Type B pancreatic cell (in vitro differentiated cells): Measurements from ENCODE around the gene TMEM51. TPM values are rescaled to one million over a fixed set of nuclear protein-coding genes. Genes with fewer than 3 reads are reported as not detected.

Source experiments
- DNase-seq: peaks from one replicate; pipeline ENCODE4 v3.0.0; 2021; ENCODE audit warnings: mixed read lengths; ENCODE audit not compliant: unreplicated experiment; ENCODE audit errors: extremely low spot score
- H3K27ac Mint-ChIP-seq: 2 replicates; pipeline ENCODE4 v1.8.0; 2021; ENCODE audit warnings: mild to moderate bottlenecking, mixed read lengths
- H3K27me3 Mint-ChIP-seq: 2 replicates; pipeline ENCODE4 v1.8.0; 2021; ENCODE audit warnings: mixed read lengths
- H3K36me3 Mint-ChIP-seq: 2 replicates; pipeline ENCODE4 v1.8.0; 2021; ENCODE audit warnings: mixed read lengths
- H3K4me1 Mint-ChIP-seq: one replicate; pipeline ENCODE4 v1.8.0; 2021; ENCODE audit warnings: mixed read lengths; ENCODE audit not compliant: unreplicated experiment
- H3K4me3 Mint-ChIP-seq: 2 replicates; pipeline ENCODE4 v1.8.0; 2021; ENCODE audit warnings: mild to moderate bottlenecking, mixed read lengths
- H3K9me3 Mint-ChIP-seq: 2 replicates; pipeline ENCODE4 v1.8.0; 2021; ENCODE audit warnings: mixed read lengths
- total RNA-seq: library from RNA; stranded (reverse); gene quantifications from 2 replicates; pipeline ENCODE4 v1.2.1, GENCODE V29; 2021; ENCODE audit warnings: low replicate concordance
- TF ChIP-seq, protein P1 (sequence below): fragments of 200-600 bp; sonication (generic); conservative IDR thresholded peaks from 2 replicates; pipeline ENCODE4 v1.5.0; 2021; ENCODE audit warnings: antibody characterized with exemption, mild to moderate bottlenecking

TMEM51 gene
- total RNA-seq, 1 donor from 2014 or later, result 12.5 TPM

DNA sequence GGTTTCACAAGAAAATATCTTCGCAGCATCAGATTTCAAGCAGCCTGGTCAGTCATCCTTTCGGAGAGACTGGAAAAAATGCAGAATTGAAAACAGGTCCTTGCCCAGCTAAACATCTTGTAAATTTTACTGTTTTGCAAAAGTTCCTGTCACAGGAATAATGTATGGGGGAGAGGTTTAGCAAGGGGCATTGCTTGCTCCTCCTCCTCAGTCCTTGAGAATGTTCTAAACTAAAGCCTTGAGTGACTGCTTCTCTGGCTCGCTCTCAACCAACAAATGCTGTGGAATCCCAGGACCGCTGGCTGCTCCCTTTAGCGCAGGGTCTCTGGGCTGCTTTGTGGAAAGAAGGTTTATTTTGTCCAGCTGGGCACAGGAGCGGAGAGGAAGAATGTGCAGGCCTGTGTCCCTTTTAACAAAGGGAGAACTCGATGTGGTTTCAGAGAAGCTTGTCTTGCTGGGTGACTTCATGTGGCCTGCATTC, 59.8 kb downstream of the TMEM51 start:
- peaks cover 4% of the 10 kb centered on the region for H3K9me3 Mint-ChIP-seq
- H3K36me3 Mint-ChIP-seq, result peaks cover 17% of the 10 kb centered on the region
- H3K27me3 Mint-ChIP-seq, result no peaks in the 10 kb centered on the region
- peak overlapping the region; percentile 61 for H3K4me3 Mint-ChIP-seq
- H3K4me1 Mint-ChIP-seq, result peaks cover 33% of the 10 kb centered on the region
- H3K27ac Mint-ChIP-seq, result peak overlapping the region; percentile 44
- no peak for DNase-seq
- TF ChIP-seq, protein P1, sequence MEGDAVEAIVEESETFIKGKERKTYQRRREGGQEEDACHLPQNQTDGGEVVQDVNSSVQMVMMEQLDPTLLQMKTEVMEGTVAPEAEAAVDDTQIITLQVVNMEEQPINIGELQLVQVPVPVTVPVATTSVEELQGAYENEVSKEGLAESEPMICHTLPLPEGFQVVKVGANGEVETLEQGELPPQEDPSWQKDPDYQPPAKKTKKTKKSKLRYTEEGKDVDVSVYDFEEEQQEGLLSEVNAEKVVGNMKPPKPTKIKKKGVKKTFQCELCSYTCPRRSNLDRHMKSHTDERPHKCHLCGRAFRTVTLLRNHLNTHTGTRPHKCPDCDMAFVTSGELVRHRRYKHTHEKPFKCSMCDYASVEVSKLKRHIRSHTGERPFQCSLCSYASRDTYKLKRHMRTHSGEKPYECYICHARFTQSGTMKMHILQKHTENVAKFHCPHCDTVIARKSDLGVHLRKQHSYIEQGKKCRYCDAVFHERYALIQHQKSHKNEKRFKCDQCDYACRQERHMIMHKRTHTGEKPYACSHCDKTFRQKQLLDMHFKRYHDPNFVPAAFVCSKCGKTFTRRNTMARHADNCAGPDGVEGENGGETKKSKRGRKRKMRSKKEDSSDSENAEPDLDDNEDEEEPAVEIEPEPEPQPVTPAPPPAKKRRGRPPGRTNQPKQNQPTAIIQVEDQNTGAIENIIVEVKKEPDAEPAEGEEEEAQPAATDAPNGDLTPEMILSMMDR, result no peak

DNA sequence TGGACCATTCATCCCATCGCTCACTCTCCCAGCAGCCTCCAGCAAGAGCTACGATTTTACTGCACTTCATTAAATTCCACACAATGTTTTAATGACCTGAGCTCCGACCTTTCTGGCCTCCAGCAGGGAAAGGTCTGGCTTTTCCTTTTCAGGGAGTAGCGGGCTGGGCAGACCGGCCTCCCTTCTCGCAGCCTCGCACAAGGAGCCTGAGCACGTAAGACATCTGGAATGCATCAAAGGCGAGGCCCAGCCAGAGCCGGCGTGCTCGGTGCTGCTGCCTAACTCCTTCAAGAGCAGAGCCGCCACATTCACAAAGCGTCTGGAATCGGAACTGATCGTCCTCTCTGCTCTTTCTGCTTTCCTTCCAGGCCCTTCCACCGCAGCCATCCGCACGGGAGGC, 61.0 kb downstream of the TMEM51 start:
- Mint-ChIP-seq H3K4me1 (peaks cover 33% of the 10 kb centered on the region), H3K27ac (peak overlapping the region; percentile 90), H3K4me3 (peak overlapping the region; percentile 73), H3K9me3 (peaks cover 4% of the 10 kb centered on the region), H3K27me3 (no peaks in the 10 kb centered on the region), H3K36me3 (peaks cover 24% of the 10 kb centered on the region)
- TF ChIP-seq, protein P1, result no peak
- peak; percentile 80 for DNase-seq

GRCh38 chr1:15215116-15215515, 61.6 kb downstream of the TMEM51 start:
- Mint-ChIP-seq H3K4me3 (peak overlapping the region; percentile 73), H3K9me3 (peaks cover 4% of the 10 kb centered on the region), H3K27ac (peak overlapping the region; percentile 90), H3K27me3 (no peaks in the 10 kb centered on the region), H3K36me3 (peaks cover 26% of the 10 kb centered on the region), H3K4me1 (peaks cover 33% of the 10 kb centered on the region)
- no peak for DNase-seq
- TF ChIP-seq, protein P1, result no peak

DNA sequence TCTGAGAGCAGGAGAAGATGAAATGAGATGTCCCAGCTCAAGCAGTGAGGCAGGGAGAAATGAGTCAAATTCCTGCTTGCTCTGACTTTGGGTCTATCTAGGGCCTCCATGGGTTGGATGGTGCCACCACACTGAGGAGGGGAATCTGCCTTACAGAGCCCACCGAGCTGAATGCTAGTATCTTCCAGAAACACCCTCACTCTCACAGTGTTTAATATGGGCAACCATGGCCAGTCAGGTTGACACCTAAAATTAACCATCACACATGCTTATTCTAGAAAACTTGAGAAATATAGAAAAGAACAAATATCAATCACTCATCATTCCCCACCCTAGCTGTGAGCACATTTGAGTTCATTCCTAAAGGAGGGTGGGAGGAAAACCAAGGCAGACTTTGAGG, 64.1 kb downstream of the TMEM51 start:
- DNase-seq, result no peak
- TF ChIP-seq, protein P1, result no peak
- Mint-ChIP-seq H3K4me3 (no peak overlapping the region), H3K4me1 (peaks cover 31% of the 10 kb centered on the region), H3K27ac (no peak overlapping the region), H3K9me3 (peaks cover 4% of the 10 kb centered on the region), H3K36me3 (peaks cover 27% of the 10 kb centered on the region), H3K27me3 (no peaks in the 10 kb centered on the region)

GRCh38 chr1:15218287-15219279, 65.0 kb downstream of the TMEM51 start:
- H3K27ac Mint-ChIP-seq, result no peak overlapping the region

More at GRCh38 chr1:15218287-15219279, 65.0 kb downstream of the TMEM51 start:
- DNase-seq, result no peak
- TF ChIP-seq, protein P1, result no peak
- H3K4me1 Mint-ChIP-seq, result peaks cover 26% of the 10 kb centered on the region
- H3K4me3 Mint-ChIP-seq, result no peak overlapping the region
- no peaks in the 10 kb centered on the region for H3K27me3 Mint-ChIP-seq
- peaks cover 27% of the 10 kb centered on the region for H3K36me3 Mint-ChIP-seq
- H3K9me3 Mint-ChIP-seq, result peaks cover 4% of the 10 kb centered on the region
